Neural crest cell (in vitro differentiated cells): ENCODE data around the gene RHOJ. TPM values are rescaled to one million over a fixed set of nuclear protein-coding genes. Genes with fewer than 3 reads are reported as not detected.

Experiments
- DNase-seq: peaks from one replicate; pipeline ENCODE4 v3.0.0; 2021; ENCODE audit warnings: low read depth, mixed read lengths, low spot score
- H3K27ac Mint-ChIP-seq: one replicate; pipeline ENCODE4 v1.8.0; 2021; ENCODE audit warnings: mild to moderate bottlenecking, mixed read lengths; ENCODE audit not compliant: unreplicated experiment
- H3K27me3 Mint-ChIP-seq: 2 replicates; pipeline ENCODE4 v1.8.0; 2021; ENCODE audit warnings: low read depth, mild to moderate bottlenecking, mixed read lengths
- H3K36me3 Mint-ChIP-seq: 2 replicates; pipeline ENCODE4 v1.8.0; 2021; ENCODE audit warnings: low read depth, mild to moderate bottlenecking, mixed read lengths
- H3K4me1 Mint-ChIP-seq: 2 replicates; pipeline ENCODE4 v1.8.0; 2021; ENCODE audit warnings: mixed read lengths
- H3K4me3 Mint-ChIP-seq: one replicate; pipeline ENCODE4 v1.8.0; 2021; ENCODE audit warnings: mild to moderate bottlenecking, mixed read lengths
- H3K9me3 Mint-ChIP-seq: 2 replicates; pipeline ENCODE4 v1.8.0; 2021; ENCODE audit warnings: mixed read lengths
- total RNA-seq: library from RNA; stranded (reverse); gene quantifications from 2 replicates; pipeline ENCODE4 v1.2.1, GENCODE V29; 2021
- TF ChIP-seq, protein P1 (sequence below): fragments of 200-600 bp; sonication (generic); conservative IDR thresholded peaks from 2 replicates; pipeline ENCODE4 v1.5.0; 2021; ENCODE audit warnings: antibody characterized with exemption, mild to moderate bottlenecking

RHOJ gene
- total RNA-seq, 1 donor from 2014 or later = 34.6 TPM

DNA sequence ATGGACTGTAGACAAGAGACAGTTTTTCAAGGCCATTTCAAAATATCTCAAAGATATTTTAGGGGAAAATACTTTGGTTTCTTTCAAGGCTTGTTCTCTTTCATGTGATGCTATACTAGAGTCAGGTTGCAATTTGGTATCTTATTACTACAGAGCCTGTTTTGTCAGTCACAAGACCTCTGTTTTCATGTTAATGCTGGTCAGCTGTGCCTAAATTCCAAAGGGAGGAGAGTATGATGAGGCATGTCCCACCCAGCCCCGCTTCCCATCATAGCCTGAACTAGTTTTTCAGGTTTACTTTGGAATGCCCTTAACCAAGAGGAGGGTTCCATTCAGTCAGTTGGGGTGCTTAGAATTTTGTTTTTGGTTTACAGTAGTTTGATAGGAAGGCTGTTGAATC is 61.9 kb downstream of the RHOJ start:
- TF ChIP-seq, protein P1, sequence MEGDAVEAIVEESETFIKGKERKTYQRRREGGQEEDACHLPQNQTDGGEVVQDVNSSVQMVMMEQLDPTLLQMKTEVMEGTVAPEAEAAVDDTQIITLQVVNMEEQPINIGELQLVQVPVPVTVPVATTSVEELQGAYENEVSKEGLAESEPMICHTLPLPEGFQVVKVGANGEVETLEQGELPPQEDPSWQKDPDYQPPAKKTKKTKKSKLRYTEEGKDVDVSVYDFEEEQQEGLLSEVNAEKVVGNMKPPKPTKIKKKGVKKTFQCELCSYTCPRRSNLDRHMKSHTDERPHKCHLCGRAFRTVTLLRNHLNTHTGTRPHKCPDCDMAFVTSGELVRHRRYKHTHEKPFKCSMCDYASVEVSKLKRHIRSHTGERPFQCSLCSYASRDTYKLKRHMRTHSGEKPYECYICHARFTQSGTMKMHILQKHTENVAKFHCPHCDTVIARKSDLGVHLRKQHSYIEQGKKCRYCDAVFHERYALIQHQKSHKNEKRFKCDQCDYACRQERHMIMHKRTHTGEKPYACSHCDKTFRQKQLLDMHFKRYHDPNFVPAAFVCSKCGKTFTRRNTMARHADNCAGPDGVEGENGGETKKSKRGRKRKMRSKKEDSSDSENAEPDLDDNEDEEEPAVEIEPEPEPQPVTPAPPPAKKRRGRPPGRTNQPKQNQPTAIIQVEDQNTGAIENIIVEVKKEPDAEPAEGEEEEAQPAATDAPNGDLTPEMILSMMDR = no peak
- Mint-ChIP-seq H3K9me3 (peaks cover 9% of the 10 kb centered on the region), H3K4me3 (no peak overlapping the region), H3K36me3 (peaks cover 12% of the 10 kb centered on the region), H3K27me3 (no peaks in the 10 kb centered on the region), H3K4me1 (no peaks in the 10 kb centered on the region), H3K27ac (no peak overlapping the region)
- DNase-seq = no peak

DNA sequence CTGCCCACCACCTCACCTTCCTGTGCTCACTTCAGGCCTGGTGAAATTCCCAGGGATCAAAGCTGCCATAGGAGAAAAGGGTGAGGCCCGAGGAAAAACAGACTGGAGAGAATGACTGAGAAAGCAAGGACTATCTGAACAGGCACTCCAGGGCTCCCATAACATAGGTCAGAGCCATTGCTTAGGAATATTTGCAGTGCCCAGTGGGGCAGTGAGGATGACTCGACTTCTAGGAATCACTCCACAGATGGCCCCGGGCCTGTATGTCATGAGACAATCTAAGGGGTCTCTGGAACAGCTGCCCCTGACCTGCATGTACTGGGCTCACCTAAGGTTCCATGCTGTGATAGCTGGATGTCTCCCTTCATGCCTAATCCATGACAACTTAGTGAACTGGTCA is 62.9 kb downstream of the RHOJ start:
- peaks cover 9% of the 10 kb centered on the region for H3K9me3 Mint-ChIP-seq
- DNase-seq = no peak
- TF ChIP-seq, protein P1 = no peak
- no peaks in the 10 kb centered on the region for H3K27me3 Mint-ChIP-seq
- H3K27ac Mint-ChIP-seq = peak overlapping the region; percentile 29
- peaks cover 9% of the 10 kb centered on the region for H3K36me3 Mint-ChIP-seq
- H3K4me3 Mint-ChIP-seq = no peak overlapping the region
- no peaks in the 10 kb centered on the region for H3K4me1 Mint-ChIP-seq

DNA sequence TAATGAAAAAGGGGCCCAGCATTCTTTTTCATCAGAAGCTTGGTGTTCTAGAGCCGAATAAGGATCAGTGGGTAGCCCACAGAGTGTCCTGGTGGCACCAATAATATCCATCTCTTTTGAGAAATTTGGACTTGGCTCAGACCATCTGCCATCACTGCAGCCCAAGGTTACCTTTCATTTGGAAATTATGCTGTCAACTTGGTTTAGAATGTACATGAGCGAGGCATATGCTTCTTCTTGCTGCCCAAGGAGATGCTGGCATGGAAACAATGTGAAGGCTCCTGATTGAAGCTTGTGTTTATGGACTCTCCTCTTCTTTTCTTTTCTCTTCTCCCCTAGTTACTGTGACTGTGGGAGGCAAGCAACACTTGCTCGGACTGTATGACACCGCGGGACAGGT is 64.5 kb downstream of the RHOJ start:
- TF ChIP-seq, protein P1 = no peak
- no peak overlapping the region for H3K4me3 Mint-ChIP-seq
- no peak for DNase-seq
- H3K27ac Mint-ChIP-seq = no peak overlapping the region
- peaks cover 12% of the 10 kb centered on the region for H3K36me3 Mint-ChIP-seq
- no peaks in the 10 kb centered on the region for H3K27me3 Mint-ChIP-seq
- no peaks in the 10 kb centered on the region for H3K4me1 Mint-ChIP-seq
- peaks cover 9% of the 10 kb centered on the region for H3K9me3 Mint-ChIP-seq

DNA sequence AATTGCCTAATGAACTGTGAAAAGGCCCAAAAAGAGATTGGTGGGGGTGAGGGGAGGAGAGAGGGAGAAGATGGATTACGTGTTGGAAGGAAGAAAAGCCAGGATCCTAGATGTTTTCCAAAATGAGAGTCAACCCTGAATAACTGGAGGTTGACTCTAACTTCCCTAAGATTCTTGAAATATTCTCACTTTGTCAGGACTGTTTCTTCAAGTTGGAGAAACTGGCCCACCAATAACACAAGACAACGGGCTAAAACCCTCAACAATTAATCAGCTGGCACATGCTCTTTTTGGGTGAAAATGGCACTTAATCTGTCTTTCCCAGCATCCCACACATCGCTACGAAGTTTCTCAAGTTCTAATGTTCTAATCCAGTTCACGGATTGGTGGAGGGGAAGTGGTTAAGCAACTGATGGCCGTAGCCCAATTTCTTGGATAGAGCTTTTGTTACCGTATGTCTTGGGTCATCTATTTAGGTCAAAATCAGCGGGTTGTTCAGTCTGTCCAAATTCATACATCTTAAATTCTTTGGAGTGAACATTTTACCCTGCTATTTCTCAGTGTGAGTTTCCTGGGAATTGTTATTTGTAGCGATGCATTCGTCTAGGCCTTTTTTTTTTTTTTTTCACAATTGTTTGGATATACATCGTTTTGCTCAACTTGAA is 65.5 kb downstream of the RHOJ start:
- peaks cover 6% of the 10 kb centered on the region for H3K9me3 Mint-ChIP-seq
- no peak overlapping the region for H3K27ac Mint-ChIP-seq
- no peaks in the 10 kb centered on the region for H3K4me1 Mint-ChIP-seq
- TF ChIP-seq, protein P1 = no peak
- H3K4me3 Mint-ChIP-seq = no peak overlapping the region
- H3K36me3 Mint-ChIP-seq = peaks cover 10% of the 10 kb centered on the region
- no peaks in the 10 kb centered on the region for H3K27me3 Mint-ChIP-seq
- no peak for DNase-seq

DNA sequence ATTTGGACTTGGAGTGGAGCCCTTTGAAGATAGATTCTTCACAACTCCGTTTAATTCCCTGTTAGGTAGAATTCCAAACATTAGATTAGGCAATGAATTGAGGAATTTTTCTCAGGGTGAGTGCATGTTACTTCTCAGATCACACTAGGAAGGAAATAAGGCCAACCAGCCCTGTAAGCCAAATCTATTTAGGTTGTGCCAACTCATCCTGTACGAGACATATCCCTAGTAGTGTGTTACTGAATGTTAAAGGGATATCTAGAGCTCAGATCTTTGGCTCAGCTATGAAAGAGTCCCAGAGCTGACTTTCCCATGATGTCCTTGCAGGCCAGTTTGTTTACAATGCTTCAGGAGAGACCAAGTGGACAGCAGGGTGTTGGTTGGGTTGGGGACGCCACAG is 68.9 kb downstream of the RHOJ start:
- H3K36me3 Mint-ChIP-seq = peaks cover 7% of the 10 kb centered on the region
- H3K27ac Mint-ChIP-seq = no peak overlapping the region
- DNase-seq = no peak
- TF ChIP-seq, protein P1 = no peak
- H3K9me3 Mint-ChIP-seq = no peaks in the 10 kb centered on the region
- H3K4me1 Mint-ChIP-seq = no peaks in the 10 kb centered on the region
- H3K27me3 Mint-ChIP-seq = no peaks in the 10 kb centered on the region
- no peak overlapping the region for H3K4me3 Mint-ChIP-seq
